HG03135 (cell line): Measurements from ENCODE around the gene HOXB2.
"Not testable (repeated sequence)": the region's sequence is repeated elsewhere in the genome, so short reads cannot be mapped to it uniquely, and the experiment has no call there.

Source experiments
- ATAC-seq: cut with Tn5 transposase; IDR thresholded peaks from one replicate; pipeline ENCODE4 v1.9.1; 2021; ENCODE audit warnings: mild to moderate bottlenecking, moderate library complexity; ENCODE audit not compliant: unreplicated experiment

Gene HOXB2

DNA sequence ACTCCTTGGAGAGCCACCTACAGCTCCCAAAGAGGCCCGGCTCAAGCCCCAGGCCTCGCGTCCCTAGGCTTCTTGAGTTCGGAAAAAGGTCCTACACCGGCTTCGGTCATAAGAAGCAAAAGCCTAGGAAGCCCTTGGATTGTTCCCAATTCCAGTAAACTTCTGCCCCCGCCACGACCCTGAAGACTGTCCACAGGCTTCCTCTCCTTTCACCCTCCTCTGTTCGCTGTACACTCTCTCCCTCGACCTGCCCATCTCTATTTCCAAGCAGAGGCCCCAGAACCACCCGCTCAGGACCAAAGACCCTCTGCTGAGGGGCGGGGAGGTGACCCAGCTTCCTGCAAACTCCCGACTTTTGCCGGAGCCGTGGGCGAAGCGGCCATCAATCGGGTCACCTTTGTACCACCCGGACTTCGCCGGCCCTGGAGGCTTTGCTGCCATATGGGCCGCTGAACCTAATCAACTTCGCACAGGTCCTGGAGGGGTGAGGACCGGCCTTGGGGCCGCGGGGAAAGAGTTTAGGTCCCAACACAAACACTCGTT, 2.7 kb downstream of the HOXB2 start:
- no peak for ATAC-seq

DNA sequence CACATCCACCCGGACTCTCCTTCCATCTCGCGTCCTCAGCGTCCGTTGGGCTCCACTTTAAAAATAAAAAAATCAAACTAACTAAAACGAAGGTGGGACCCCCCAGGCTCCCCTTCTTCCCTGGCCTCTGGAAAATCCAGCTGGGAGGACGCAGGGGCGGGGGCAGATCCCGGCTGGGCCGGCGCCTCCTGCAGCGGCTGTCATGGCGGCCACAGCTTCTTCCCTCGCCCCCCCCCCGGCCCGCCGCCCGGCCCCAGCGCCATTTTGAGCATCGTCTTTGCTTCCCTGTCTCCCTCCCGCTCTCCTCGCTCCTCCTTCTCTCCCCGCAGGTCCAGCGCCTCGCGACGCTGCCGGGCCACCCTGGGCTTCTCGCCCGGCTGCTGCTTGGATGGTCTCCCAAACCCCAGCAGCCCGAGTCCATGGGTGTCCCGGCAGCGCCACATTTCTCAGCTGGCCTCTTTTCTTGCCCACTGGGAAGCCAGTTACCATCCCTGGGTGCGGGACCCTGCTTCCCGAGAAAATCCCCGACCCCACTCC, 3.3 kb downstream of the HOXB2 start:
- ATAC-seq, result no peak

DNA sequence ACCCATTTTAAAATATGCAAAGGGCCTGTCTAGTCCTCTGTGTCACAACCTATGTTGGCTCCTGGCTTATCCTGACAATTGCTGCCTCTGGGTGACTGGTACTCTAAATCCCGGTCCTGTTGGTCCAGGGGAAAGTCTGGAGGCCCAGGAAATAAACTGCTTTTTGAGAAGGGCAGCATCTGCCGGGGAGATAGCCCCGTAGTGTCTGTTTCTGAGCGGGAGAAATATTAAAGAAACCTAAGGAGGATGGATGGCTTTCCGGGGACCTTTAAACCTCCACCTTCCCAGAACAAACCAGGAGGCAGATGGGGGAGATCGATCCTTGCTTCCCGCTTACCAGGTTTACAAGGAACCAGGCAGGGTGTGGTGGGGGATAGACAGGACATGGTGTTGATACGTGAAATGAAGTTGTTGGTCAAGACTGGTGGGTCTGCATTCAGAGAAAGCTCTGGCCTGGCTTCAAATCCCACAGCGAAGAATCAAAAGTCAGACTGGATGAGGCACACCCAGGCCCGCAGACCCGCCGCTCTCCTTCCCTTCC, 3.8 kb downstream of the HOXB2 start:
- no peak for ATAC-seq

DNA sequence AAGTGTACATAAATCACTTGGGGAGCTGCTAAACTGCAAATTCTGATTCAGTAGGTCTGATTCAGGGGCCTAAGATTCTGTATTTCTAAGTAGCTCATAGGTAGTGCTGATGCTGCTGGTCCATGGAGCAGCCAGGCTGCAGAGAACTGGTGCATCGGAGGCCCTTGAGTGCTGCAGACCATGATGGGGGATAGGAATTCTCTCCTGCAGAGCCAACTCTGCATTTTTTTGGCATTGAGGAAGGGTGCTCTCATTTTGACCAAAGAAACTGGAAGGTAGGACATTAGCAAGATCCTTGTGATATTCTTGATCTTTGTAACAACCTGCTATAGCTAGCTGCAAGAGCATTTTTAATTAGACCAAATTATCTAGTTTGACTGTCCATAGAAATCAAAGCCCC, 4.7 kb downstream of the HOXB2 start:
- ATAC-seq, result no peak

DNA sequence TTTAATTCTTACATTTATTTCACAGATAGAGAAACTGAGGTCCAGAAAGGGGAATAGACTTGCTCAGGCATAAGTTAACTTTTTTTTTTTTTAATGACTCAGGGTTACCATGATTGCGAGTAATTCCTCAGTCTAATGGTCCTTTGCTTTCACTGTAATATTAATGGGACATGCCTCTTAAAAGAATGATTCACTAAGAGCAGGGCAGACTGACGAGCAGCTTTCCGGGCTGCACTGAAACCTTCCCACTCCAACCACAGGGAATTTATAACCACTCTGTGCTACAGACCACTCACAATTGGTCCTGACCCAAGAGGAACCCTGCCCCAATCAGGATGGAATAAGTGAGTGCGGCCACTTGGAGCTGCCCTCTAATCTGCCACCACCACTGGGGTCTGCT, 5.7 kb downstream of the HOXB2 start:
- no peak for ATAC-seq

DNA sequence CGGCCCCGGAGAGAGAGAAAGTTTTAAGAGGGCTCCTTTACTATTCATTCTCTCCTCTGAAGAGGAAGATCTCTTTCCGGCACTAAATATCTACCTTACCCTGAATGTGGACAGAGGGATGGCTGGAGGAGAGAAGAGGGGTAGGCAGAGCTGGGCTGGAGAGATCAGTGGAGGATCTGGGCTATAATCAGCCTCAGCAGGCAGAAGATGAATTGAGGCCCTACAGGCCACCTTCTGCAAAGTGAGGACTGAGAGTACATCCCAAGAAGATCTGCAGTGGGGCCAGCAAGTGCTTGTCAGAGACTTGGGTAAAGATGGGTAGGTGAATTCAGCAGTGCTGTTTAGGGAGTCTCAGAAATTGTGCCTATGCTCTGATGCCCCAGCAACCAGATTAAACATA, 7.6 kb downstream of the HOXB2 start:
- ATAC-seq, result no peak

DNA sequence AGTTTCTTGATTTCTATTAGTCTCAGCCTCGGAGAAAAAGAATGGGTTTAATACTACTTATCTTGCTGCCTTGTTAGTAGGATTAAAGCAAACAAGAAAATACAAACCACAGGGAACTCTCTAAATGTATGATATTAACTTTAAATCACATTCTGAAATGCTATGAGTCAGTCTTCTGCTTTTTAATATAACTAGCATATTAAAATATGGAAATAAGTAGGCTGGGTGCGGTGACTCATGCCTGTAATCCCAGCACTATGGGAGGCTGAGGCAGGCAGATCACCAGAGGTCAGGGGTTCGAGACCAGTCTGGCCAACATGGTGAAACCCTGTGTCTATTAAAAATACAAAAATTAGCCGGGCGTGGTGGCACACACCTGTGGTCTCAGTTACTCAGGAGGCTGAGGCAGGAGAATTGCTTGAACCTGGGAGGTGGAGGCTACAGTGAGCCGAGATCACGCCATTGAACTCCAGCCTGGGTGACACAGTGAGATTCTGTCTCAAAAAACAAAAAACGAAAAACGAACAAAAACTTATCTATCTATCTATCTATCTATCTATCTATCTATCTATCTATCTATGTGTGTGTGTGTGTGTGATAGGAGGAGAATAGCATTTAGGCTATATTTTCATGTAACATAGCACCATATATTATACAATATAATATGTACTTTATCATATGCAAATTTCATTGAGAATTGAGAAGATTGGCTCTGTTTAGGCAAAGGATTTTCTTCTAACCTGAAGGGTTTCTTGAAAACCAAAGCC, 8.9 kb downstream of the HOXB2 start:
- ATAC-seq, result not testable (repeated sequence)

DNA sequence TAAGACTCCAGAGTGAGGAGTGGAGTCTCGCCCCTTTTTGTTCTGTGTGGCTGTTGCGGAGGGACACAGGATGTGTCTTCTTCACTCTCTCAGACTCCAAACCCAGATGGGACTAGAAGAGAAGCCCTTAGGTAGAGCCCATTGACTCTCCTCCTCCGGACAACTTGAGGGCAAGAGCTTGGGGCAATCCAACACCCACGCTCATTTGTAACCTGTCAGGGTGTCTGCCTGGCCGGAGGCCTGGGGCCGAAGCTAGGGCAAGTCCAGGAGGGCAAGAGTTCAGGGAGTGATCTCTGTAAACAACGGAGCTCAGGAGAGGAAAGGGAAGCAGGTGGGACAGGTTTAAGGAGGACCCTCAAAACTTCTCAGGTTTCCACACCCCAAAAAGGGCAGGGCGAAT, 12.6 kb downstream of the HOXB2 start:
- ATAC-seq, result no peak

DNA sequence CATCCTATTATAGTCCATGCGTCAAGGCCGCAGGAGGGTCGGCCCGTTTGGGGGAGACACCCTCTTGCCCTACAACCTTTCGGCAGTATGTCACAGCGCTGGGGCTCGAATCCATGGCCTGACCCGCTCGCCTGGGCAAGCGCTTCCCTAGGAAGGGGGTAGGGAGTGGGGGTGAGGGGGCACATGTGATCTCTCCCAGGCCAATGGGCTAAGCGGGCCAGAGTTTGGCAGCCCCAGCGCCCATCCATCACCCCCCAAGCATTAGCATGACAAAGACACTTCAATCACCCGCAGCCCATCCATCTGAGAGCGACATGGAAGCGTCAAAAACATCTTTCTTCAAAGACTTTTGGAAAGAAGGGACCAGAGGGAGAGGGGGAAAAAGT, 14.0 kb downstream of the HOXB2 start, which contains the start of gene HOXB1:
HOXB1 (minus strand) TSS at position 125 of the 386 bp plus-strand sequence; CDS start at position 18, 107 bp downstream.
- ATAC-seq, result no peak

DNA sequence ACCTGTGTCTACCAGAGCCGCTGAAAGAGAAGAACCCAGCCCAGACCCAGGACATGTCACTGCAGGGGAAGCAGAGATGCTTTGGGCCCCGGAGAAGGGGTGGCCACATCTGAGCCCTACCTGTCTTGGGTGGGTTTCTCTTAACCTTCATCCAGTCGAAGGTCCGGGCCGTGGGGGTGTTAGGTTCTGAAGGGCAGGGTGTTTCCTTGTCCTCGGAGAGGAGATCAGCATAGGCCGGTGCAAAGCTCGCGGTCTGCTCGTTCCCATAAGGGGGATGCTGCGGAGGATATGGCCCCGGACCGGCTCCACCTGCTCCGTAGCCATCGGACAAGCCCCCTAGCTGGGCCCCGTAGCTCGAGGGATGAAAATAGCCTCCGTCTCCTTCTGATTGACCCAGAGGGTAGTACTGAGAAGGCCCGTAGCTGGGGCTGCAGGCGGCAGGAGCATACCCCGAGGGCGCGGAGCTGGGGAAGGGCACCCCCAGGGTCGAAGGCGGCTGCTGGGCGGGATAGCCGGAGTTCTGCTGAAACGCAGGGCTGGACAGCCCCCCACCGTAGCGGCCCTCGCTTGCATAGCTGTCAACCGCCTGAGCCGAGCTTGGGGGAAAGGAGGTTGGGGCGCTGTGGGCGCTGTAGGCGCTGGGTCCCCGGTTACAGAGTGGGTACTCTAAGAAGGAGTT, 14.6 kb downstream of the HOXB2 start:
- no peak for ATAC-seq

DNA sequence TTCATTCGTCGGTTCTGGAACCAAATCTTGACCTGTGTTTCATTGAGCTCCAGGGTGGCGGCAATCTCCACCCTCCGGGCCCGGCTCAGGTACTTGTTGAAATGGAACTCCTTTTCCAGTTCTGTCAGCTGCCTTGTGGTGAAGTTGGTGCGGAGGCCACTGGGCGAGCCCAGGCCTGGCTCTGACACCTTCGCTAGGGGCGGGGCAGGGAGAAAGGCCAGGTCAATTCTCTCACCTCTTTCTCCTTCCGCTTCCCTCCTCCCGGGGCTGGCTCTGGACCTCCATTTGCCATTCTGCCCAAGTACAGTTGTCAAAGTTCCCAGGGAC, 15.3 kb downstream of the HOXB2 start:
- ATAC-seq, result no peak

DNA sequence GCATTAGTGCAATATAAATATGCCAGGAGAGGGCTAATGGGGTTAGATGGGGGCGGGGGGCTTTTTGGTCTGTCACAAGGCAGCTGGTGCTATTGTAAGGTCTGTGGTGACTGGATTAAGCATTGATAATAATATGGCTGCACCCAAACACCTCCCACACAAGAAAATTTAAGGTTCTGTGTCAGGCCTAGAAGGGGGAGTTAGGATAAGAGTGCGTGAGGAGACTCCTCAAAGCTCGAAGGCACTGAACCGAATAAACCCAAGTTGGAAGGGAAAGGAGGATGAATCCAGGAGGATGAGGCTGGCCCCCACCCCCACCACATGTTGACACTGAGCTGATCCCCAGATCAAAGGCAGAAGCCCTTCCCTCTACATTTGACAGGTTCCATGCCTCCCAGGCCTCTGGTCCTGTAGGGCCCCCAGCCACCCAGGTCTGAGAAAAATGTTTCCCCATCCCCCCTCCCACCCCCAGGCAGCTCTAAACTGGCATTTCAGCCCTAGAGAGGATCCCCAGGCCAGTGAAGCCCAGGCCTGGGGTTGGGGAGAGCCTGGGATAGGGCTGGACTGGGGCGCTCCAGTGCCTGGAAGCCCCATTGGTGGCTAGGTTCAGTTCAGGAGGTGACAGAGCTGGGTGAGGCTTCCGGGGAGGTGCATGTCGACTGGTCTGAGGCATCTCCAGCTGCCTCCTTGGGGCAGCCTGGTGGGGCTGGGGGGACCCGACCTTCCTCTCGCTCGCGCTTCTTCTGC, 15.8 kb downstream of the HOXB2 start:
- no peak for ATAC-seq

DNA sequence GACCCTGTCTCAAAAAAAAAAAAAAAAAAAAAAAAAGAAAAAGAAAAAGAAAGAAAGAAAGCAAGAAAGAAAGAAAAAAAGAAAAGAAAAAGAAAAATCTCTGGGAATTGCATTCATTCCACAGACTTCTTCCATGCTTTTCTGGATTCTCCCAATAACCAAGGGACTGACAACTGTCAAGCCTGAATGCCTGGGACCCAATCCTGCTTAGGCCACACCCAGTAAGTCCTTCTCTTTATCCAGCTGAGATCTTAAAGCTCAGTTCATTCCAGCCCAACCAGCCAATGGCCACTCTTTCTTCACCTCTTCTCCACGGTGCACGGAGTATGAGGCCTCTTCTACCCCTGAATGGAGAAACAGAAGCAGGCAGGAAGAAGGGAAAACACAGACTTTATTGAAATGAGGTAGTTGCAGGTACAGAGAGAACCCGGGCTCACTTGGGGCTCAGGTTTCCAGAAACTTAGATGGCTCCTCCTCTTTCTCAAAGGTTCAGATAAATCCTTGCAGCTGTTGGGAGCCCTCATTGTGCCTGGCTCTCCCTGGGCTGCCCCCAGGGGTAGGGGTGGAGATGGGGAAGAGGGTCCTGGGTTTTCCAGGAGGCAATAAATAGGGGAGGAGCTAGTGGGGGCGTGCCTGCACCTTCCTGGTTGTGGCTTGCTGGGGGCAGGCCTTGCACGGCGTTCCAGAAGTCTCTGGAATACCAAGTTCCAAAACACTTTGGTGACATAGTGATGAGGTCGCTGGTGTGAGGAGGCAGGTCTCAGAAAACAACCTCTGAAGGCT, 16.6 kb downstream of the HOXB2 start:
- no peak for ATAC-seq

DNA sequence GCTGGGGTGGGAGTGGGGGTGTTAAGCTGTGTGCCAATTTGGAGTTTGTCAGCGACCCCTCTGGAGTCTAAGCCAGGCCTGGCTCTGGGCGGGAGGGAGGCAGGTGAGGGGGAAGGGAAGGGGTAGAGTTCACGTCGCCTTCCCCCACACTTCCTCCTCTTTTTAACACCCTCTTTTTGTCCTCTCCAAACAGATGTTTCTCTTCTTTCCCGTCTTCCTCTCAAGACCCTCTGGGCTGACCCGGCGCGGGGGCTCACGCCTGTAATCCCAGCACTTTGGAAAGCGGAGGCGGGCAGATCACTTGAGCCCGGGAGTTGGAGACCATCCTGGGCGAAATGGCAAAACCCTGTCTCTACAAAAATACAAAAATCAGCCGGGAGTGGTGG, 17.4 kb downstream of the HOXB2 start:
- ATAC-seq, result no peak

DNA sequence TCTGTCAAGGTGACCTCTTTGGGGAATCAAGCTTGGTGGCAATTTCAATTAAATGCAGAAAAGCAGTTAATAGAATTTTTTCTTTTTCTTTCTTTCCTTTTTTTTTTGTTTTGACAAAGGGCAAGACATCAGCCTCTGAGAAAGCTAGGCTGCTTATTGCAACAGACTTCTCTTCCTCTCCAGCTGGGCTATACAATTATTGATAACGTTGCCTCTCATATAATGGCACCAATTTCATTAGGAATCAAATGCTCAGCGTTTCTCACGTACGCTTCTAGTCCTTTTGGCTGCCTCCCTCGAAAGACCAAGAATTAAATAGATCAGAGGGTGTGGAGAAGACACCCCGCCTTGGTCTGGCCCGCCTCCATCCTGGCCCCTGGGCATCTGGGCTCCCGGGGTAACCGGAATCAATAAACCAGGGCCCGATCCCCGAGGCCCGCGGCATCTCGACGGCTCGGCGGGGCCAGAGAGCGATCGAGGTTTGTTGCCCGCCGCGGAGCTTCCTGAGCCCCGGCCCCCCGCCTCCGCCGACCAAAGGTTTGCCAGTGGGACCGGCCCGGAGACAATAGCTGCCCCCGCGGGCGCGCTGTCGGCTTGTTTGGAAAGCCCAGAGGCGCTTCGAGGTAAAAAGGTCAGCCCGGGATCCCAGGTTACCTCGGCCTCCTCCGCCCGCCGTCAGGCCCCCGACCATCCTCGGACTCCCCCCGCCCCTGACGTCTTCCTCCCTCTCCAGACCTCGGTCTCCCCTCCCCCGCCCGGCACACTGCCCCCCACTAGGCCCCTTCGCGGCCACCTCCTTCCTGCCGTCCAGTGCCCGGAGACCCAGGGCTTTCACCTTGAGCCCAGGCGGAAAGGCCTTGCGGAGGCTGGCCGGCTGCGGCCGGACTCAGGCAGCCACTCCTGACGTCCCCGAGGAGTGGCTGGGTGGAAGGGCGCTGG, 18.0 kb downstream of the HOXB2 start:
- ATAC-seq, result no peak

DNA sequence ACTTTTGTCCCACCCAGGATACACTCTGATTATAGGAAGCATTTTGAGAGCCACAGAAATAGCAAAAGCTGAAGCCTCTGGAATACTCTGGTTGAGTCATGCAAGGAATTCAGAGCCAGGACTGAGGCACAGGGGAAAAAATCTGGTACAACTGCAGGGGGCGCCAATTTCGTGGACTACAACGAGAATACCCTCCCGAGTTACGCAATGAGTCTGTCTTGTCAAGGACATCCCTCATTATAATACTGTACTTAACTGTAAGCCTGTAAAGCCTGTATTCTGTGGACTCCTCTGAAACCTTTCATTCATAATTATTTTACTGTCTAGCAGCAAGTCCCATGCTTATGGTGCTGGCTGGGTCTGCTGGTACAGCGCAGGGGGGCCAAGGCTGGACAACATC, 21.9 kb downstream of the HOXB2 start:
- ATAC-seq, result no peak

DNA sequence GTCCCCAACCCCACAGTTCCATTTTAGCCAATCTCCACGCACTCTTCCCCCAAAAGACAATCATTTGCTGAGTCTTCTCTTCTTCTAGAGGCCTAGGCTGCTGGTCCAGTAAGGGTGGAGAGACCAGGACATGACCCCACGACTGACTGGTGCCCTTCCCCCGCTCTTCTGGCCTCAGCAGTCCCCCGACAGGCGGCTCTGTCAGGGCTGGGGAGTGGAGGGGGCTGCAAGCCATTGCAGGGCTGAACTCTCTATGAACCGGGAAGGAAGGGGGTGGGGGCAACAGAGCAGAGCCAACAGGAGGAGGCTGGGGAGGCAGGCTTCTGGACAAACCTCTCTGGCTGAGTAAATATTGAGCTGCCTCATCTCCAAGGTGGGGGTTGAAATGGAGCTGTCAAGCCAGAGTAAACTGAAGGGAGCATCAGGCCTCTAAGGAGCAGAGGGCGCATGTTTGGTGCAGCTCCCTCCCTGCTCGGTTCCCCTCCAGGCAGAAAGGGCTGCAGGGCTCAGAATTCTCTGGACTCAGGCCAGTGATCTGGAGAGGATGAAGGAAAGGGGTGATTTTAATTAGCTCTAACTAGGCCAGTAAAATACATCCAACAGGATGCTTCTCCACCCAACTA, 22.8 kb downstream of the HOXB2 start:
- ATAC-seq, result no peak

DNA sequence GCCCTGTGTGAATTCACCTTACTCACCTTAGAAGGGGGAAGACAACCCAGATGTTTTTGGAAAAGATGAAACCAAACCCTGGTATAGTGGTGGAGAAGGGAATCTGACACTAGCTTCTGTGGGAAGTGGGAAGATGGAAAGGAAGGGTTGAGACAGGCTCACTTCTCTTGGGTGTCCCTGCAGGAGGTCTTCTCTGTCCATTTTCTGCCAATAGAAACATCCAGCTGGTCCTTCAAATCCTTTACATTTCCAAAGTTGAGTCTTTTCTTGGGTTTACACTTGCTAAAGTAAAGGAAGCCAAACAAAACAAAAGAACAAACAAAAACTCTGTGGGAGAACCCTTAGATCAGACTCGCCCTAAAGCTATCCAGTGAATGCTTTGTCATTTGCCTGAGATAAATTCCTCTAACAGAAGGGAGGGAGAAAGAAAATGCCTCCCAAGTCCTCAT, 24.3 kb downstream of the HOXB2 start:
- ATAC-seq, result no peak

DNA sequence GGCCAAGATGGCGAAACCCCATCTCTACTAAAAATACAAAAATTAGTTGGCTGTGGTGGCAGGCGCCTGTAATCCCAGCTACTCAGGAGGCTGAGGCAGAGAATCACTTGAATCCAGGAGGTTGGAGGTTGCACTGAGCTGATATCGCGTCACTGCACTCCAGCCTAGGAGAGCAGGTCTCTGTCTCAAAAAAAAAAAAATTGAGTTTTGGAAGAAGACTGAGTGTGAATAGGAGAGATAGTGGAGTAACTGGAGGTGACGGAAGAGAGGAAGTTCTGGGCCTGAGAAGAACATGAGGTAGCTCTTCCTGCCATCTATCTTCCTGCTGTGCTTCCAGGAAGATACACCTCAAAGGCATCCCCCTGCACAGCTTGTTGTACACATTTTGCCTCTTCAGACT, 25.5 kb downstream of the HOXB2 start:
- no peak for ATAC-seq
